Glutamatergic neuron (in vitro differentiated cells): ENCODE measurements around the gene MIB2. TPM values are rescaled to one million over a fixed set of nuclear protein-coding genes. Genes with fewer than 3 reads are reported as not detected.
"Not testable (repeated sequence)": the region's sequence is repeated elsewhere in the genome, so short reads cannot be mapped to it uniquely, and the experiment has no call there.

ENCODE experiments used
- DNase-seq: peaks from one replicate; pipeline ENCODE4 v3.0.0; 2022
- H3K27ac Mint-ChIP-seq: one replicate; pipeline ENCODE4 v1.8.0; 2020; ENCODE audit warnings: mild to moderate bottlenecking, mixed read lengths, inconsistent platforms; ENCODE audit not compliant: unreplicated experiment
- H3K27me3 Mint-ChIP-seq: one replicate; pipeline ENCODE4 v1.8.0; 2020; ENCODE audit warnings: mild to moderate bottlenecking, moderate library complexity, mixed read lengths, inconsistent platforms; ENCODE audit not compliant: unreplicated experiment
- H3K36me3 Mint-ChIP-seq: one replicate; pipeline ENCODE4 v1.8.0; 2020; ENCODE audit warnings: mild to moderate bottlenecking, mixed read lengths, inconsistent platforms; ENCODE audit not compliant: unreplicated experiment
- H3K4me1 Mint-ChIP-seq: one replicate; pipeline ENCODE4 v1.8.0; 2020; ENCODE audit warnings: mild to moderate bottlenecking, low read depth, mixed read lengths, inconsistent platforms; ENCODE audit not compliant: unreplicated experiment
- H3K4me3 Mint-ChIP-seq: one replicate; pipeline ENCODE4 v1.8.0; 2020; ENCODE audit warnings: mild to moderate bottlenecking, mixed read lengths, inconsistent platforms; ENCODE audit not compliant: unreplicated experiment
- H3K9me3 Mint-ChIP-seq: one replicate; pipeline ENCODE4 v1.8.0; 2020; ENCODE audit warnings: mild to moderate bottlenecking, moderate library complexity, mixed read lengths, inconsistent platforms; ENCODE audit not compliant: unreplicated experiment
- CTCF ChIP-seq: fragments of 200-600 bp; sonication (generic); IDR thresholded peaks from one replicate; pipeline ENCODE4 v1.5.0; 2021; ENCODE audit not compliant: partially characterized antibody, unreplicated experiment
- total RNA-seq: library from RNA; stranded (reverse); fragmentation: NEBNext Ultra II Directional; extraction: Animal tissue kit (Norgen Biotek cat#: 25700); gene quantifications from one replicate; pipeline ENCODE4 v1.2.1, GENCODE V29; 2021; ENCODE audit not compliant: unreplicated experiment

Gene MIB2
- total RNA-seq, 1 donor from 2014 or later: 77.7 TPM

- DNase-seq, H3K36me3 Mint-ChIP-seq, H3K4me3 Mint-ChIP-seq, H3K27me3 Mint-ChIP-seq, H3K27ac Mint-ChIP-seq, H3K9me3 Mint-ChIP-seq, H3K4me1 Mint-ChIP-seq: not testable (repeated sequence)
Measured at GRCh38 chr1:1640711-1641461, 25.6 kb downstream of the MIB2 start.

GRCh38 chr1:1646326-1646725 lies 31.0 kb downstream of the MIB2 start:
- DNase-seq, H3K27me3 Mint-ChIP-seq, H3K9me3 Mint-ChIP-seq, H3K4me1 Mint-ChIP-seq, H3K4me3 Mint-ChIP-seq, H3K36me3 Mint-ChIP-seq: not testable (repeated sequence)
- H3K27ac Mint-ChIP-seq: peak overlapping the region; percentile 3

- H3K4me1 Mint-ChIP-seq, H3K36me3 Mint-ChIP-seq, H3K9me3 Mint-ChIP-seq, H3K27ac Mint-ChIP-seq, DNase-seq, H3K4me3 Mint-ChIP-seq, H3K27me3 Mint-ChIP-seq: not testable (repeated sequence)
Measured at GRCh38 chr1:1647567-1648241, 32.4 kb downstream of the MIB2 start.

GRCh38 chr1:1648265-1648664 lies 33.0 kb downstream of the MIB2 start:
- not testable (repeated sequence) for H3K36me3 Mint-ChIP-seq, H3K27ac Mint-ChIP-seq, H3K9me3 Mint-ChIP-seq, DNase-seq, H3K4me3 Mint-ChIP-seq, H3K27me3 Mint-ChIP-seq, H3K4me1 Mint-ChIP-seq

- H3K4me1 Mint-ChIP-seq, H3K9me3 Mint-ChIP-seq, H3K27me3 Mint-ChIP-seq, H3K36me3 Mint-ChIP-seq: not testable (repeated sequence)
- TF ChIP-seq CTCF: peak; percentile 59
- peak; percentile 89 for DNase-seq
- Mint-ChIP-seq H3K27ac (peak within 1 kb of the TSS; percentile 98), H3K4me3 (peak within 1 kb of the TSS; percentile 94)
Measured at GRCh38 chr1:1658583-1659549, 43.6 kb downstream of the MIB2 start, which contains the start of gene CDK11B. Gene CDK11B (minus strand): TSS chr1:1659004. CDS start chr1:1657485, 1,519 bp downstream.

GRCh38 chr1:1662392-1662791 lies 47.1 kb downstream of the MIB2 start:
- H3K4me3 Mint-ChIP-seq, H3K9me3 Mint-ChIP-seq, DNase-seq, H3K36me3 Mint-ChIP-seq, H3K4me1 Mint-ChIP-seq, H3K27ac Mint-ChIP-seq, H3K27me3 Mint-ChIP-seq: not testable (repeated sequence)

- not testable (repeated sequence) for DNase-seq, H3K36me3 Mint-ChIP-seq, H3K27ac Mint-ChIP-seq, H3K9me3 Mint-ChIP-seq, H3K4me3 Mint-ChIP-seq, H3K27me3 Mint-ChIP-seq, H3K4me1 Mint-ChIP-seq
Measured at GRCh38 chr1:1662830-1663560, 47.7 kb downstream of the MIB2 start.

GRCh38 chr1:1664318-1664717 lies 49.0 kb downstream of the MIB2 start:
- not testable (repeated sequence) for DNase-seq, H3K27me3 Mint-ChIP-seq, H3K27ac Mint-ChIP-seq, H3K36me3 Mint-ChIP-seq, H3K4me1 Mint-ChIP-seq, H3K4me3 Mint-ChIP-seq, H3K9me3 Mint-ChIP-seq
